Measurements from ENCODE around the gene COX4I1. TPM values are rescaled to one million over a fixed set of nuclear protein-coding genes. Genes with fewer than 3 reads are reported as not detected.

Gene COX4I1
- total and polyA plus RNA-seq, 9 of the 15 experiments (the other 6 are each of a cell fraction or from before 2014, with no cell fraction given), result 651 to 2,356 (median 1,032) TPM

- TF ChIP-seq HDAC6 (IDR thresholded peaks at IDR 0.05; ENCODE audit: low read depth, low read length) (no peak), DDX20 (tag; IDR thresholded peaks at IDR 0.05; ENCODE audit: low read depth) (no peak), SMAD4 (CRISPR knock-in tag; conservative IDR thresholded peaks at IDR 0.05) (no peak), SPI1 (IDR thresholded peaks at IDR 0.05; ENCODE audit: borderline replicate concordance, low read depth, low read length) (no peak), MNT (conservative IDR thresholded peaks at IDR 0.05) (peak; percentile 76 to 86), AFF4 (CRISPR knock-in tag; IDR thresholded peaks at IDR 0.05) (peak; percentile 78; the same call in 1 of the 2 replicates), MYC (IDR thresholded peaks at IDR 0.05; ENCODE audit: low read depth, low read length) (peak; percentile 78; the same call in 1 of the 2 replicates), MYC (CRISPR knock-in tag; IDR thresholded peaks at IDR 0.05; ENCODE audit: borderline replicate concordance, low read depth) (no peak), ZFP1 (CRISPR knock-in tag; IDR thresholded peaks at IDR 0.05) (no peak), RBM14 (IDR thresholded peaks at IDR 0.05; ENCODE audit: borderline replicate concordance, insufficient read depth, low read depth, low read length) (0 out of 2 replicates have a peak, but pooled peaks have one; percentile 47), TRIM24 (IDR thresholded peaks at IDR 0.05) (no peak), NCOA2 (IDR thresholded peaks at IDR 0.05; ENCODE audit: partially characterized antibody in 2 of 2) (no peak), ESRRA (IDR thresholded peaks at IDR 0.05; ENCODE audit: borderline replicate concordance, low read depth) (peak; percentile 98), HCFC1 (IDR thresholded peaks at IDR 0.05; ENCODE audit: low read depth, low read length) (peak; percentile 69), ATF4 (CRISPR knock-in tag; IDR thresholded peaks at IDR 0.05) (no peak), MLLT1 (IDR thresholded peaks at IDR 0.05) (no peak), JUN (IDR thresholded peaks at IDR 0.05; ENCODE audit: borderline replicate concordance, low read depth, low read length) (0 out of 2 replicates have a peak, but pooled peaks have one; percentile 17), JUN (CRISPR knock-in tag; IDR thresholded peaks at IDR 0.05; ENCODE audit: borderline replicate concordance) (no peak; the same call in 1 of the 2 replicates), ZNF431 (CRISPR knock-in tag; IDR thresholded peaks at IDR 0.05) (no peak; the same call in 1 of the 2 replicates)
These were observed at the start of gene COX4I1, which contains the start of gene EMC8 (continued) for GRCh38 chr16:85799497-85800320.
